HG02870 (cell line): ENCODE results near the gene ALPK1.
A peak's percentile ranks its signal among the peaks of the same experiment; 100 is the strongest.
"Not testable (repeated sequence)": the region's sequence is repeated elsewhere in the genome, so short reads cannot be mapped to it uniquely, and the experiment has no call there.

Experiments
- ATAC-seq: cut with Tn5 transposase; IDR thresholded peaks from one replicate; pipeline ENCODE4 v1.9.1; 2021; ENCODE audit warnings: mild to moderate bottlenecking, moderate library complexity; ENCODE audit not compliant: unreplicated experiment

ALPK1 gene

GRCh38 chr4:112296949-112297880, at the start of gene ALPK1:
Gene ALPK1, plus strand, starts transcription at chr4:112297369.
- ATAC-seq = peak; percentile 84

- no peak for ATAC-seq
Observed at GRCh38 chr4:112251019-112251643, 46.0 kb upstream of the ALPK1 start.

- ATAC-seq = no peak
Observed at GRCh38 chr4:112252234-112252633, 44.9 kb upstream of the ALPK1 start.

GRCh38 chr4:112253382-112254000, 43.7 kb upstream of the ALPK1 start:
- peak; percentile 94 for ATAC-seq

GRCh38 chr4:112257098-112257497, 40.1 kb upstream of the ALPK1 start:
- ATAC-seq = no peak

- no peak for ATAC-seq
Observed at GRCh38 chr4:112266823-112267222, 30.3 kb upstream of the ALPK1 start.

- no peak for ATAC-seq
Observed at GRCh38 chr4:112270051-112270450, 27.1 kb upstream of the ALPK1 start.

GRCh38 chr4:112270640-112271421, 26.3 kb upstream of the ALPK1 start:
- no peak for ATAC-seq

GRCh38 chr4:112272292-112272691, 24.9 kb upstream of the ALPK1 start:
- no peak for ATAC-seq

GRCh38 chr4:112274959-112275358, 22.2 kb upstream of the ALPK1 start:
- ATAC-seq = no peak

- ATAC-seq = no peak
Observed at GRCh38 chr4:112276113-112276512, 21.1 kb upstream of the ALPK1 start.

- ATAC-seq = no peak
Observed at GRCh38 chr4:112277220-112277619, 19.9 kb upstream of the ALPK1 start.

GRCh38 chr4:112277705-112278448, 19.3 kb upstream of the ALPK1 start:
- no peak for ATAC-seq

GRCh38 chr4:112279025-112279881, 17.9 kb upstream of the ALPK1 start:
- ATAC-seq = peak; percentile 66

GRCh38 chr4:112279882-112280315, 17.3 kb upstream of the ALPK1 start:
- peak; percentile 15 for ATAC-seq

GRCh38 chr4:112280386-112281056, 16.6 kb upstream of the ALPK1 start:
- ATAC-seq = no peak

GRCh38 chr4:112281895-112282398, 15.2 kb upstream of the ALPK1 start:
- not testable (repeated sequence) for ATAC-seq

GRCh38 chr4:112282860-112283667, 14.1 kb upstream of the ALPK1 start:
- no peak for ATAC-seq
